ENCODE results near the gene SART3.

The SART3 gene

GRCh38 chr12:108538616-108539195 lies 22.3 kb downstream of the SART3 start:
- H3K4me3 ChIP-seq (ENCODE audit: low read depth, low read length): no peak overlapping the region
- ChIA-PET POLR2A (no interaction called here), CTCF (interaction anchor here (2.6 kb wide), 1 partner anchor 79 kb away, joined by 9 read pairs; no protein-coding TSS in a partner anchor)
- TF ChIP-seq CTCF (IDR thresholded peaks at IDR 0.05; ENCODE audit: insufficient read depth, low read length, missing control alignments): no peak
- no peak for DNase-seq (ENCODE audit: low read depth, low spot score)

- ChIA-PET POLR2A (no interaction called here), CTCF (interaction anchor here (1.2 to 2.6 kb wide), 2 partner anchors 26 to 80 kb away, joined by 3 to 9 read pairs; no protein-coding TSS in a partner anchor)
- TF ChIP-seq CTCF (IDR thresholded peaks at IDR 0.05; ENCODE audit: insufficient read depth, low read length, missing control alignments): no peak
- no peak overlapping the region for H3K4me3 ChIP-seq (ENCODE audit: low read depth, low read length)
- no peak for DNase-seq (ENCODE audit: low read depth, low spot score)
Measured at GRCh38 chr12:108538146-108538545, 22.8 kb downstream of the SART3 start.

GRCh38 chr12:108531929-108532848 lies 28.8 kb downstream of the SART3 start:
- TF ChIP-seq CTCF (IDR thresholded peaks at IDR 0.05; ENCODE audit: insufficient read depth, low read length, missing control alignments): no peak
- DNase-seq (ENCODE audit: low read depth, low spot score): no peak
- ChIA-PET CTCF (interaction anchor here (0.8 to 1.9 kb wide), 8 partner anchors 9 to 853 kb away, joined by 3 to 7 read pairs (median 4); no protein-coding TSS in a partner anchor), POLR2A (no interaction called here)
- no peak overlapping the region for H3K4me3 ChIP-seq (ENCODE audit: low read depth, low read length)

- no peak overlapping the region for H3K4me3 ChIP-seq (ENCODE audit: low read depth, low read length)
- TF ChIP-seq CTCF (IDR thresholded peaks at IDR 0.05; ENCODE audit: insufficient read depth, low read length, missing control alignments): no peak
- ChIA-PET CTCF (interaction anchor here (1.0 to 1.2 kb wide), 2 partner anchors 10 to 88 kb away, joined by 3 to 5 read pairs; no protein-coding TSS in a partner anchor), POLR2A (no interaction called here)
- no peak for DNase-seq (ENCODE audit: low read depth, low spot score)
Measured at GRCh38 chr12:108530161-108530560, 30.8 kb downstream of the SART3 start.

GRCh38 chr12:108527166-108527496 lies 33.8 kb downstream of the SART3 start:
- no peak overlapping the region for H3K4me3 ChIP-seq (ENCODE audit: low read depth, low read length)
- DNase-seq (ENCODE audit: low read depth, low spot score): no peak
- POLR2A ChIA-PET: no interaction called here
- CTCF ChIA-PET: interaction anchor here (1.0 to 2.4 kb wide), 6 partner anchors 13 to 585 kb away, joined by 3 to 8 read pairs (median 3); partner anchors contain the start of gene ALKBH2
- TF ChIP-seq CTCF (IDR thresholded peaks at IDR 0.05; ENCODE audit: insufficient read depth, low read length, missing control alignments): no peak

Data from AG04449 (cell line).